Uterus (tissue), 2 donors: ENCODE measurements around the gene TRPM4.

ENCODE experiments used
- POLR2A ChIP-seq, 2 donors: fragments of 450-650 bp; IDR thresholded peaks; one replicate each; pipeline ENCODE4 v1.6.1; 2016; ENCODE audit warnings: antibody characterized with exemption in 2 of 2, mild to moderate bottlenecking in 1 of 2, moderate library complexity in 1 of 2
- TF ChIP-seq, protein P1 (sequence below), 4 experiments: fragments of 200-600 bp in 2 of 4; fragments of 450-650 bp in 2 of 4; sonication (generic) in 2 of 4; IDR thresholded peaks; one replicate each; pipeline ENCODE4 v1.5.1; 2016 to 2019; ENCODE audit warnings: antibody characterized with exemption in 4 of 4, mild to moderate bottlenecking in 2 of 4, moderate library complexity in 1 of 4

DNA sequence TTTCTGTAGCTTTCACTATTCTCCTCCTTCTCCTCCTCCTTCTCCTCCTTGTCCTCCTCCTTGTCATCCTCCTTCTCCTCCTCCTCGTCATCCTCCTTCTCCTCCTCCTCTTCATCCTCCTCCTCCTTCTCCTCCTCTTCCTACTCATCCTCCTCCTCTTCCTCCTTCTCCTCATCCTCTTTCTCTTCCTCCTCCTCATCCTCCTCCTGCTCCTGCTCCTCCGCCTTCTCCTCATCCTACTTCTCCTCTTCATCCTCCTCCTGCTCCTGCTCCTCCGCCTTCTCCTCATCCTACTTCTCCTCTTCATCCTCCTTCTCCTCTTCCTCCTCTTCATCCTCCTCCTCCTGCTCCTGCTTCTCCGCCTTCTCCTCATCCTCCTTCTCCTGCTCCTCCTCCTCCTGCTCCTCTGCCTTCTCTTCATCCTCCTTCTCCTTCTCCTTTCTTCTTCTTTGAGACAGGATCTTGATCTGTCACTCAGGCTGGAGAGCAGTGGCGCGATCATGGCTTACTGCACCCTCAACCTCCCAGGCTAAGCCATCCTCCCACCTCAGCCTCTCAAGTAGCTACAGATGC lies 36.3 kb downstream of the TRPM4 start:
- TF ChIP-seq POLR2A (IDR thresholded peaks at IDR 0.05): no peak
- TF ChIP-seq, protein P1, sequence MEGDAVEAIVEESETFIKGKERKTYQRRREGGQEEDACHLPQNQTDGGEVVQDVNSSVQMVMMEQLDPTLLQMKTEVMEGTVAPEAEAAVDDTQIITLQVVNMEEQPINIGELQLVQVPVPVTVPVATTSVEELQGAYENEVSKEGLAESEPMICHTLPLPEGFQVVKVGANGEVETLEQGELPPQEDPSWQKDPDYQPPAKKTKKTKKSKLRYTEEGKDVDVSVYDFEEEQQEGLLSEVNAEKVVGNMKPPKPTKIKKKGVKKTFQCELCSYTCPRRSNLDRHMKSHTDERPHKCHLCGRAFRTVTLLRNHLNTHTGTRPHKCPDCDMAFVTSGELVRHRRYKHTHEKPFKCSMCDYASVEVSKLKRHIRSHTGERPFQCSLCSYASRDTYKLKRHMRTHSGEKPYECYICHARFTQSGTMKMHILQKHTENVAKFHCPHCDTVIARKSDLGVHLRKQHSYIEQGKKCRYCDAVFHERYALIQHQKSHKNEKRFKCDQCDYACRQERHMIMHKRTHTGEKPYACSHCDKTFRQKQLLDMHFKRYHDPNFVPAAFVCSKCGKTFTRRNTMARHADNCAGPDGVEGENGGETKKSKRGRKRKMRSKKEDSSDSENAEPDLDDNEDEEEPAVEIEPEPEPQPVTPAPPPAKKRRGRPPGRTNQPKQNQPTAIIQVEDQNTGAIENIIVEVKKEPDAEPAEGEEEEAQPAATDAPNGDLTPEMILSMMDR (IDR thresholded peaks at IDR 0.05): no peak
